NCI-H2029 treated with DMSO at 0.1 percent for 48 hours (cell line): ENCODE results near the gene RABEPK.
A peak's percentile ranks its signal among the peaks of the same experiment; 100 is the strongest.
"Not testable (repeated sequence)": the region's sequence is repeated elsewhere in the genome, so short reads cannot be mapped to it uniquely, and the experiment has no call there.

Experiments used
- DNase-seq: peaks from one replicate; lab custom pipeline; 2025; lab: John Stamatoyannopoulos, UW

Gene RABEPK

DNA sequence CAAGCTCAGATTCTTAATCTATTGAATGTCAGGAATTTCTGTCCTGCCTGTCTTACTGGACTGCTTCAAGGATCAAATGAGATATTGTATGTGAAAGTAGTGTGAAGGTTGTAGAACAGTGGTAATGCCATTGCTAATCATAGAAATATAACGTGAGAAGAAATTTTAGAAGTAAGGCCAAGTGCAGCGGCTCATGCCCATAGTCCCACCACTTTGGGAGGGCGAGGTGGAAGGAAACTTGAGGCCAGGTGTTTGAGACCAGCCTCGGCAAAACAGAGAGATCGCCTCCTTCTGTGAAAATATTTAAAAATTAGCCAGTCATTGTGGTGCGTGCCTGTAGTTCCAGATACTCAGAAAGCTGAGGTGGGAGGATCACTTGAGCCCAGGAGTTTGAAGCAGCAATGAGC is 45.9 kb downstream of the RABEPK start:
- no peak for DNase-seq

- no peak for DNase-seq
Observed at GRCh38 chr9:125254231-125254630, 53.9 kb downstream of the RABEPK start.

DNA sequence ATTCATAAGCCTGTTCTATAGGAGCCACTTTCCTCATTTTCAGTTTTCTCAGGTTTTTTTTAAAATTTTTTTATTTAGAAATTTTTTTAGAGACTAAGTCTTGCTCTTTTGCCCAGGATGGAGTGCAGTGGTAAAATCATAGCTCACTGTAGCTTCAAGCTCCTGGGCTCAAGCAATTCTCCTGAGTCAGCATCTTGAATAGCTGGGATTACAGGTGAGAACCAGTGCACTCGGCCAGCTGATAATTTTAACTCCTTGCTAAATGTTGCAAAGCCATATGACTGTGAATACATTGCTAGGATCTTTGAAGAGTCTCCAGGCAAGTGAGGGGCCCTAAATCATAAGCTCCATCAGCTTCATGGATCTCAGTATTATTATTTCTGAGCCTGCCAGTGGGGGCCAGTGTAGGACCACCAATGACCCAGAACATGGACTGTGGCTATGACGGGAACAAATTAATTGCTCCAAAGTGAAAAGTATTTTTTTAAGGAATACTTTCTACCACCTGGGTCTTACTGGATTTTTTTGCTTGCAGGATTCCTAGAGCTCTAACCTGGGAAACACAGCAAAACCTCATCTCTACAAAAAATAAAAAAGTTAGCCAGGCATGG is 55.5 kb downstream of the RABEPK start:
- no peak for DNase-seq

DNA sequence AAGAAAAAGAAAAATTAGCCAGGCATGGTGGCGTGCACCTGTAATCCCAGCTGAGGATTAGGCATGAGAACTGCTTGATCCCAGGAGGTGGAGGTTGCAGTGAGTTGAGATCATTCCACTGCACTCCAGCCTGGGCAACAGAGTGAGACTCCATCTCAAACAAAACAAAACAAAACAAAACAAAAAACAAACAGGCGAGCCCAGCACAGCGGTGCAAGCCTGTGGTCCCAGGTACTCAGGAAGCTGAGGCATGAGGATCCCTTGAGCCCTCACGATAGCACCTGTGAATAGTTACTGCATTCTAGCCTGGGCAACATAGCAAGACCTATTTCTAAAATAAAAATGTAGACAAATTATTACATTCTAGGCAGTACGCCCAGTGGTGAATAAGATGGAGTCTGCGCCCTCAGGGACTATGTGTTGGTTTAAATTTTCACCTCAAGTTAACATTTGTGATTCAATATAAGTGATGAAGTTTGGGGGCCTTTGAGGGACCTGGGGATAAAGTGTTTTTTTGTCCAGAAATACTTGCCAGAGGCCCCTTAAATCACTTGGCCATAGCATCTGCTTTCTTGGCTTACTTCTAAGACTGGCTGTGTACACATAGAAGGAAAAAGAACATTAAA is 57.9 kb downstream of the RABEPK start:
- no peak for DNase-seq

DNA sequence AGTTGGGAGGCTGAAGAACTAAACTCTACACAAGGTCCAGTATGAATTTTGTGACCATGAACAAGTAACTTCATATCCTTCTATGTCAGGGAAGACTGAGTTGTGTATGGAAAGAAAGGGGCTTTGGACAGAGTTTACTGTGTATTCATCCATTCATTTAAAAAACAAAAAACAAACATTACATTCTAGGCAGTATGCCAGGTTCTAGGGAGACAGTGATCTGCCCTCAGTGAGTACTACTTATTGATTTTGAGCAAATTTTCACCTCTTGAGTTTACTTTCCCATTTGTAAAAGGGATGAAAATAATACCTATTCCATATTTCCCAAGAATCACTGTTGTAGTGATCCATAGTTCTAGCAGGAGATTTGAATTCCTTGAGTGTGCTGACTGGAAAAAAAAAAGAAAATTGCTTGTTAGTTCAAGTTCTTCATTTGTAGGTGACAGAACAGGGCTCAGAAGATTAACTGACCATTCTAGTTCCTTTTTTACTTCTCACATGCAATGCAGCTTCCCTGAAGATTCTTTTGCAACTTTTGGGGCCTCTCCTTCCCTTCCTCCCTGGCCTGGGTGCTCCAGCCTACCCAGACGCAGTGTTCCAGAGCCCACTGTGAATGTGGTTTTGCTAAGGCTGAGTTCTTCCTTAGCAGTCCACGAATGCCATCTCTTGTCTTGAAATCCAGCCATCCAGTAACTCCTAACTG is 58.6 kb downstream of the RABEPK start:
- peak; percentile 47 for DNase-seq

DNA sequence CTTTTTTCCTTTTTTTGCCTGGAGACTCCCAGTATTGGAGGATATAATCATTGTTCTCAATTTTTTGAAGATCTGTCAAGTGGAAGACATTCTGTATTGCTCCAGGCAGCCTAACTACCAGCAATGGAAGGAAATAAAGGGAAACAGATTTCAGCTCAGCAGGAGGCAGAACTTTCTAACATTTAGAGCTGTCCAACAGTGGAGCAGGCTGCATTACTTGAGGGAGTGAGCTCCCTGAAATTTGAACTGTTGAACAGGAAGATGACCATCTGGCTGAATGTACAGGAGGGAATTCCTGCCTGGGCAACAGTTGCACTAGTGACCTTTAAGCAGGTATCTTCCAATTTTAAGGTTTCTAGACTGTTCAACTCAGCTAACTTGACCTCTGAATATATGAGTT is 60.2 kb downstream of the RABEPK start:
- no peak for DNase-seq

- peak; percentile 70 for DNase-seq
Observed at GRCh38 chr9:125261501-125262293, 61.4 kb downstream of the RABEPK start, which contains the start of gene GAPVD1. Gene GAPVD1 (plus strand): TSS chr9:125261826. CDS start chr9:125298922, 37,096 bp downstream.

DNA sequence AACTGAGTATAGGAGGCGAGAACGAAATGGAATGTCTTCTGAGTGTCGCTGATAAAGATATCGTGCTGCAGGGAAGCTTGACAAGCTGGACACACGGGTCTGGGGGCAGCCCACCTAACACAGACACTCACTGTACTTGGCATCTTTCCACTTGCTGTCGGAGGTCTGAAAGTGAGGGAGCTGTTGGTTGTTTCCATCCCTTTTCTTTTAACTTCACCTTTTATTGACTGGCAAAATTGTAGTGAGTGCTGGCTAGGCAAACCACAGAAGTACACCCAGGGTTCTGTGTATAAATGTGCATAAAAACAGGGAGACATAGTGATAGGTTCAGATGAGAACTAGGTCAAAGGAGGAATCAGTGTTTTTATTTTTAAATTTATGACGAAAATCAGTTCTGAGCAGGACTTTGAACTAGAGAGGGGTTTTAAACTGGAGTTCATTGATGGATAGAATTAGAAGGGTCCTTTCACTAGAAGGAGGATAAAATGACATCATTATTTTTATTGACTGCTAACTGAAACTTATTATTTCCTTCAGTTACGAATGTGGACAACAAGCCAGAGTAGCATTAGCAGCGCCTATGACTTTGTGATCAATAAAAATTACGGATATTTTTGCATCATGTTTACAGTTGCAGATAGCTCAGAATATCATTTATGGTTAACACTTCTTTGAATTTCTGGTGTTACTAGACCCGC is 62.1 kb downstream of the RABEPK start:
- DNase-seq: no peak

DNA sequence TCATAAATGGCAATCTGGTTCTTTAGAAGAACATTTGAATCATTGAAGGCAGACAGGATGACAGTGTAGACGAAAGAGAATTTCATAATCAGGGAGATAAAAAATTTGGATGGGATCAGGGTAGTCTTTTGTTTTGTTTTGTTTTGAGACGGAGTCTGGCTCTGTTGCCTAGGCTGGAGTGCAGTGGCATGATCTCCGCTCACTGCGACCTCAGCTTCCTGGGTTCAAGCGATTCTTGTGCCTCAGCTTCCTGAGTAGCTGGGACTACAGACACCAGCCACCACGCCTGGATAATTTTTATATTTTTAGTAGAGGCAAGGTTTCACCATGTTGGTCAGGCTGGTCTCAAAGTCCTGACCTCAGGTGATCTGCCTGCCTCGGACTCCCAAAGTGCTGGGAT is 63.7 kb downstream of the RABEPK start:
- not testable (repeated sequence) for DNase-seq

GRCh38 chr9:125268394-125269013 is 68.2 kb downstream of the RABEPK start:
- no peak for DNase-seq

GRCh38 chr9:125269014-125269397 is 68.7 kb downstream of the RABEPK start:
- DNase-seq: no peak

DNA sequence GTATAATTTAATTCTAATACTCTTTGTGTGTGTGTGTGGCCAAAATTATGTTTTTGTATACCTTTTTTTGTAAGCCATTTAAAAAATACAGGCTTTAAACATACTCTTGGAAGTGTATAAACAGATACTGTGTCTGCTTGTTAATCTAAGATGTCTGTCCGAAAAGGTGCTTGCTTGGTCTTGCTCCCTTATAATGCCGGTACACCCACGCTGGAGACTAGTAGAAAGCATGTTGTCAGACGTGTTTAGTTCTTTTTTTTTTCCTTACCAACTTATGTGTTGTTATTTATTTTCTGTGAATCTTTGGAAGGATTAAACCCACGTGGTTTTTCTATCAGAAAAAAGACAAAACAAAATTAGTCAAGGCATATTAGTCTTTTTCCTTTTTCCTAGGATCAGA is 70.7 kb downstream of the RABEPK start:
- DNase-seq: no peak

DNA sequence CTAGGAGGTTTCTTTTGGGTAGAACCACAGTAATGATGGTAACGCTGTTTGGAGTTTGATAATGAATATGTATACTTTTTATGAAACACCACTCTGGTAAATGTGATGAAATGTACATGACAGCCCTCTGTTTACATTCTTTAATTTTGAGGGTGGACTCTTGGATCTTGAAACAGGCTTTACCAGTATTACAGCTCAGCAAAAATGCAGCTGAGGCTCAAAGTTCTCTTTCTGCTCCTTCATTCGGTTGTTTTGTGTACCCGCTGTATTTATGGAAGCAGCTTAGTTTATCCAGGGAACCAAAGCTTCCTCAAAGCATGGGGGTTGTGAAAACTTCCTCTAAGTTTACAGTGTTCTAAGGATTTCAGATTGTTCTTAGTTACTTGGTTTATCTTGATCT is 72.4 kb downstream of the RABEPK start:
- DNase-seq: no peak

DNA sequence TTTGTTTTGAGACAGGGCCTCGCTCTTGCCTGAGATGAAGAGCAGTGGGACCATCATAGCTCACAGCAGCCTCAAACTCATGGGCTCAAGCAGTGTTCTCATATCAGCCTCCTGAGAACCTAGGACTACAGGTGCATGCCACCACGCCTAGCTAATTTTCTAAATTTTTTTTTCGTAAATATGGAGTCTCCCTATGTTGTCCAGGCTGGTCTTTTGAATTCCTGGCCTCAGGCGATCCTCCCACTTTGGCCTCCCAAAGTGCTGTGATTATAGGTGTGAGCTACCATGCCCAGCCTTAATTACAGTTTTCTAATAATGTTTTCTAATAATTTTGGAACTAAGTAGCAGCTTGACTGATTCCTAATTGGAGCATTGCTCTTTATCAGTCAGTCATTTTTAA is 76.4 kb downstream of the RABEPK start:
- DNase-seq: no peak

GRCh38 chr9:125277411-125277810 is 77.1 kb downstream of the RABEPK start:
- DNase-seq: no peak

DNA sequence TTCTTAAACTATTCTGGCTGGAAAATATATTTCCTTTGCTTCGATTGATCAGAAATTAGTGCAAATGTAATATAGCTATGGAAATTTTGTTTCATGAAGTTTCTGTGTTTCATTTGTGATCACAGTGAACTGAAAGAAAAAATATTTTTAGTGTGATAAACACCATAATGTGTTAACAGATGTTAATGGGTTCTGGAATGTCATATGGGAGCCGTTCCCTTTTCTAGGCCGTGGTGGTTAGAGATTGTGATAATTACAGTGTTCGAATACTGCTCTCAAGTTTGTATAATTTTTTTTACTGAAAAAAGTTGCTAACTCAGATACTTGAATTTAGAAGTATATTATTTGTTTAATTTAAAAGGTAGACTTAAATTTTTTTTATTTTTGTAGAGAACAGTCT is 80.6 kb downstream of the RABEPK start:
- DNase-seq: no peak
